ENCODE results near the gene ARPC5. TPM values are rescaled to one million over a fixed set of nuclear protein-coding genes. Genes with fewer than 3 reads are reported as not detected.

ARPC5 gene
- total and polyA plus RNA-seq, 10 of the 15 experiments (the other 5 are each of a cell fraction or from before 2014, with no cell fraction given), result 238 to 784 (median 309) TPM

GRCh38 chr1:183571678-183572268 lies 63.8 kb downstream of the ARPC5 start (continued):
- TF ChIP-seq RELB (IDR thresholded peaks at IDR 0.05; ENCODE audit: low read depth) (no peak), NFIC (IDR thresholded peaks at IDR 0.05; ENCODE audit: low read depth, low read length) (no peak), SMAD1 (IDR thresholded peaks at IDR 0.05; ENCODE audit: low read depth, partially characterized antibody) (no peak)
- TF ChIP-seq, protein P1, sequence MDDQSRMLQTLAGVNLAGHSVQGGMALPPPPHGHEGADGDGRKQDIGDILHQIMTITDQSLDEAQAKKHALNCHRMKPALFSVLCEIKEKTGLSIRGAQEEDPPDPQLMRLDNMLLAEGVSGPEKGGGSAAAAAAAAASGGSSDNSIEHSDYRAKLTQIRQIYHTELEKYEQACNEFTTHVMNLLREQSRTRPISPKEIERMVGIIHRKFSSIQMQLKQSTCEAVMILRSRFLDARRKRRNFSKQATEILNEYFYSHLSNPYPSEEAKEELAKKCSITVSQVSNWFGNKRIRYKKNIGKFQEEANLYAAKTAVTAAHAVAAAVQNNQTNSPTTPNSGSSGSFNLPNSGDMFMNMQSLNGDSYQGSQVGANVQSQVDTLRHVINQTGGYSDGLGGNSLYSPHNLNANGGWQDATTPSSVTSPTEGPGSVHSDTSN (IDR thresholded peaks at IDR 0.05; ENCODE audit: insufficient replicate concordance, low read depth, low read length), result no peak

Other genes with a start within 250 kb of the ARPC5 start
- gene NMNAT2, start 217.4 kb downstream of the ARPC5 start, total RNA-seq (2014; rRNA removed), result 0.05 and 0.23 TPM in 2 replicates
- gene NMNAT2, start 217.4 kb downstream of the ARPC5 start, total RNA-seq (2014; rRNA removed; fragmentation: Illumina TruSeq; extraction: Trizol), result 0.18 and 0.58 TPM in 2 replicates
- gene NMNAT2, start 217.4 kb downstream of the ARPC5 start, total RNA-seq (2021), result 0.45 and 0.69 TPM in 2 replicates
- 0.36 and 0.76 TPM in 2 replicates for gene NMNAT2, start 217.4 kb downstream of the ARPC5 start, polyA plus RNA-seq (2011; rRNA removed)
- 0.62 and 1.00 TPM in 2 replicates for gene NMNAT2, start 217.4 kb downstream of the ARPC5 start, polyA plus RNA-seq (2014; fragmentation: Illumina TruSeq; extraction: Trizol)
- under 1 TPM; 0.02 to 0.09 TPM for gene NMNAT2, start 217.4 kb downstream of the ARPC5 start, polyA plus RNA-seq (2014; fragmentation: Nextera tagmentation; extraction: Ambion mirVana)
- 0.12 and 1.4 TPM in 2 replicates for gene NMNAT2, start 217.4 kb downstream of the ARPC5 start, polyA plus RNA-seq (2014; rRNA removed)
- gene NMNAT2, start 217.4 kb downstream of the ARPC5 start, polyA plus RNA-seq (2016; fragmentation: Nextera tagmentation; extraction: Ambion mirVana), result 1 to 10 TPM; 1.4 to 2.0 TPM
- 19.0 and 20.6 TPM in 2 replicates for gene SMG7, start 163.3 kb downstream of the ARPC5 start, total RNA-seq (2014; rRNA removed)
- 25.2 and 28.1 TPM in 2 replicates for gene SMG7, start 163.3 kb downstream of the ARPC5 start, total RNA-seq (2014; rRNA removed; fragmentation: Illumina TruSeq; extraction: Trizol)
- gene SMG7, start 163.3 kb downstream of the ARPC5 start, total RNA-seq (2021), result 63.9 and 65.4 TPM in 2 replicates
- 55.4 and 60.0 TPM in 2 replicates for gene SMG7, start 163.3 kb downstream of the ARPC5 start, polyA plus RNA-seq (2011; rRNA removed)
- 58.1 and 69.1 TPM in 2 replicates for gene SMG7, start 163.3 kb downstream of the ARPC5 start, polyA plus RNA-seq (2014; fragmentation: Illumina TruSeq; extraction: Trizol)
- gene SMG7, start 163.3 kb downstream of the ARPC5 start, polyA plus RNA-seq (2014; fragmentation: Nextera tagmentation; extraction: Ambion mirVana), result 10 to 100 TPM in 1 of 2 experiments, 1 to 10 TPM in 1; 9.5 to 11.2 TPM
- 38.4 and 40.0 TPM in 2 replicates for gene SMG7, start 163.3 kb downstream of the ARPC5 start, polyA plus RNA-seq (2014; rRNA removed)
- 10 to 100 TPM; 46.9 to 53.5 TPM for gene SMG7, start 163.3 kb downstream of the ARPC5 start, polyA plus RNA-seq (2016; fragmentation: Nextera tagmentation; extraction: Ambion mirVana)
- gene NCF2, start 45.3 kb downstream of the ARPC5 start, total RNA-seq (2014; rRNA removed), result 85.5 and 99.5 TPM in 2 replicates
- 95.7 and 98.4 TPM in 2 replicates for gene NCF2, start 45.3 kb downstream of the ARPC5 start, total RNA-seq (2014; rRNA removed; fragmentation: Illumina TruSeq; extraction: Trizol)
- gene NCF2, start 45.3 kb downstream of the ARPC5 start, total RNA-seq (2021), result 68.8 and 71.1 TPM in 2 replicates
- 256 and 273 TPM in 2 replicates for gene NCF2, start 45.3 kb downstream of the ARPC5 start, polyA plus RNA-seq (2011; rRNA removed)
- gene NCF2, start 45.3 kb downstream of the ARPC5 start, polyA plus RNA-seq (2014; fragmentation: Illumina TruSeq; extraction: Trizol), result 96.9 and 98.4 TPM in 2 replicates
- 10 to 100 TPM; 31.4 to 61.2 TPM for gene NCF2, start 45.3 kb downstream of the ARPC5 start, polyA plus RNA-seq (2014; fragmentation: Nextera tagmentation; extraction: Ambion mirVana)
- 82.0 and 91.3 TPM in 2 replicates for gene NCF2, start 45.3 kb downstream of the ARPC5 start, polyA plus RNA-seq (2014; rRNA removed)
- gene NCF2, start 45.3 kb downstream of the ARPC5 start, polyA plus RNA-seq (2016; fragmentation: Nextera tagmentation; extraction: Ambion mirVana), result 10 to 100 TPM; 43.4 to 49.1 TPM
- gene APOBEC4, start 17.5 kb upstream of the ARPC5 start, total RNA-seq (2014; rRNA removed), result 0.06 TPM in 1 of 2 replicates, not detected in the other
- not detected in 2 replicates for gene APOBEC4, start 17.5 kb upstream of the ARPC5 start, total RNA-seq (2014; rRNA removed; fragmentation: Illumina TruSeq; extraction: Trizol)
- gene APOBEC4, start 17.5 kb upstream of the ARPC5 start, total RNA-seq (2021), result not detected in 2 replicates
- 0.03 and 0.07 TPM in 2 replicates for gene APOBEC4, start 17.5 kb upstream of the ARPC5 start, polyA plus RNA-seq (2011; rRNA removed)
- 0.04 and 0.13 TPM in 2 replicates for gene APOBEC4, start 17.5 kb upstream of the ARPC5 start, polyA plus RNA-seq (2014; fragmentation: Illumina TruSeq; extraction: Trizol)
- under 1 TPM in 1 of 2 experiments, not detected in 1; 0.05 TPM for gene APOBEC4, start 17.5 kb upstream of the ARPC5 start, polyA plus RNA-seq (2014; fragmentation: Nextera tagmentation; extraction: Ambion mirVana)
- gene APOBEC4, start 17.5 kb upstream of the ARPC5 start, polyA plus RNA-seq (2014; rRNA removed), result not detected in 2 replicates
- gene APOBEC4, start 17.5 kb upstream of the ARPC5 start, polyA plus RNA-seq (2016; fragmentation: Nextera tagmentation; extraction: Ambion mirVana), result under 1 TPM in 1 of 2 experiments, not detected in 1; 0.25 TPM
- gene RGL1, start 169.3 kb upstream of the ARPC5 start, total RNA-seq (2014; rRNA removed), result 19.0 and 20.1 TPM in 2 replicates
- 19.9 and 20.7 TPM in 2 replicates for gene RGL1, start 169.3 kb upstream of the ARPC5 start, total RNA-seq (2014; rRNA removed; fragmentation: Illumina TruSeq; extraction: Trizol)
- 18.6 and 20.6 TPM in 2 replicates for gene RGL1, start 169.3 kb upstream of the ARPC5 start, total RNA-seq (2021)
- 15.6 and 15.7 TPM in 2 replicates for gene RGL1, start 169.3 kb upstream of the ARPC5 start, polyA plus RNA-seq (2011; rRNA removed)
- 25.0 and 28.4 TPM in 2 replicates for gene RGL1, start 169.3 kb upstream of the ARPC5 start, polyA plus RNA-seq (2014; fragmentation: Illumina TruSeq; extraction: Trizol)
- 1 to 10 TPM; 8.1 to 9.4 TPM for gene RGL1, start 169.3 kb upstream of the ARPC5 start, polyA plus RNA-seq (2014; fragmentation: Nextera tagmentation; extraction: Ambion mirVana)
- gene RGL1, start 169.3 kb upstream of the ARPC5 start, polyA plus RNA-seq (2014; rRNA removed), result 15.8 and 17.9 TPM in 2 replicates
- 10 to 100 TPM; 19.0 to 20.9 TPM for gene RGL1, start 169.3 kb upstream of the ARPC5 start, polyA plus RNA-seq (2016; fragmentation: Nextera tagmentation; extraction: Ambion mirVana)

Data from GM12878 (cell line).